Epithelial cell of proximal tubule (primary cell): ENCODE measurements around the gene SEMA3F. TPM values are rescaled to one million over a fixed set of nuclear protein-coding genes. Genes with fewer than 3 reads are reported as not detected.

ENCODE experiments used
- DNase-seq: peaks from one replicate; pipeline ENCODE4 v3.0.0-alpha.2; 2011; ENCODE audit warnings: low read depth
- H3K4me3 ChIP-seq: 2 replicates; pipeline ENCODE4 v1.5.1; 2011; ENCODE audit warnings: low read depth, mild to moderate bottlenecking, low read length
- CTCF ChIP-seq: conservative IDR thresholded peaks from 2 replicates; pipeline ENCODE4 v1.5.1; 2012; ENCODE audit warnings: low read depth, mild to moderate bottlenecking, low read length
- total RNA-seq: library from RNA; depleted of rRNA; stranded (reverse); fragments of >200 nt; gene quantifications from 2 replicates; pipeline ENCODE4 v1.2.3, GENCODE V29; 2015

SEMA3F gene
- total RNA-seq, 1 donor from 2014 or later, result 58.6 TPM

DNA sequence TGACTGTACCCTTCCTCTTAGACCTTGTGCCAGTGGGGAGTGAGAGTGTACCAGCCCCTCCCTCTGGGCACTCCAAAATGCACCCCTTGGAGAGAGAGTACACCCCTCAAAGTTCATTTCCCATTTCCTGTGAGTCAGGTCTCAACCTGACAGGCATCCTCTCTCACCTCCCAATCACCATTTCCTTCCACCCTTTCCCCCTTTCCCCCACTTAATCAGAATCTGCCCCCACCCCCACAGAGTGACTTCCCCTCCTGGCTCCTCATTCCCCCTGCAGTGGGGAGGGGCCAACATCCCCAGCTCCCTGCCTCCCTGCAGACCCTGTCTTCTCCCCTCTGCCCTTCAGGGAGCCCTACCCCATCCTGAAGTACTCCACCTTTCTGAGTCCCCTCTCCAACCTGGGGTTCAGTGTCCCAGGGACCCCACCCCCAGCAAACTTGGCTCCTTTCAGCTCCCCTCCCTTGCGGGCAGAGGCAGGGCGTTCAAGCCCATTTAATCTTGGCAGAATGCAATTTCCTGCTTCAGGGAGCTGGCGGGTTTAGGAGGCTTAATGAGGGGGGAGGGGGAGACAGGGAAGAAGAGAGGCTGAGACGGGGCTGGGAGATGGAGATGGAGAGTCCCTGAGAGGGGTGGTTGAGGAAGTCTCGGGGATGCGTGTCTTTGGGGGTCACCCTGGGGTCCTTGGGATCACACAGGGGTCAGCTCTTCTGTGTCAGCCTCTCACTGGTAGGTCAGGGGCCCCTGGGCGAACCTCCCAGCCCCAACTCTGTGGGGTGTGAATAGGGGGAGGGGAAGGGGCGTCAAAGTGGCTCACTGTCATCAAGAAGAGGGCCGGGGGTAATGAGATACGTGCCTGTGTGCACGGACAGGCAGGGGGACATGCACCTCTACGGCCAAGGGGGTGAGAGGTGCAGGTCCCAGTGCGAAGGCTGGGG lies 16.6 kb upstream of the SEMA3F start:
- no peak for DNase-seq
- no peak for TF ChIP-seq CTCF
- H3K4me3 ChIP-seq, result no peak overlapping the region

DNA sequence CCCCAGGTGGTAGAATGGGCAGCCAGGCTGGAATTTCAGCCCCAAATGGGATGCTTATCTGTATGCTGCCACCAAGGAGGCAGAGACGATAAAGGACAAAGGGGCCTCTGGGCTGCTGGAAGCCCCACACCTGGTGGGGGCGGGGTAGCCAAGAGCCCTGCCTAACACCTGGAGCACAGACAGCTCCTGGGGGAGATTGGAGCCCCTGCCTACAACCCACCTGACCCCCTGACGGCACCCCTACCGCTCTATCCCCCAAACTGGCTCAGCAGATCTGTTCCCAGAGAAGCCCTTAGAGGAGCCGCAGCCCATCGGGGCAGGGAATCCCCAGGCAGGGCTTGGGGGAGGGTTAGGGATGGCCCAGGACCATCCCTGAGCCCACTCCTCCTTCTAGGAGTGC lies 15.8 kb upstream of the SEMA3F start:
- no peak for TF ChIP-seq CTCF
- no peak for DNase-seq
- H3K4me3 ChIP-seq, result no peak overlapping the region

DNA sequence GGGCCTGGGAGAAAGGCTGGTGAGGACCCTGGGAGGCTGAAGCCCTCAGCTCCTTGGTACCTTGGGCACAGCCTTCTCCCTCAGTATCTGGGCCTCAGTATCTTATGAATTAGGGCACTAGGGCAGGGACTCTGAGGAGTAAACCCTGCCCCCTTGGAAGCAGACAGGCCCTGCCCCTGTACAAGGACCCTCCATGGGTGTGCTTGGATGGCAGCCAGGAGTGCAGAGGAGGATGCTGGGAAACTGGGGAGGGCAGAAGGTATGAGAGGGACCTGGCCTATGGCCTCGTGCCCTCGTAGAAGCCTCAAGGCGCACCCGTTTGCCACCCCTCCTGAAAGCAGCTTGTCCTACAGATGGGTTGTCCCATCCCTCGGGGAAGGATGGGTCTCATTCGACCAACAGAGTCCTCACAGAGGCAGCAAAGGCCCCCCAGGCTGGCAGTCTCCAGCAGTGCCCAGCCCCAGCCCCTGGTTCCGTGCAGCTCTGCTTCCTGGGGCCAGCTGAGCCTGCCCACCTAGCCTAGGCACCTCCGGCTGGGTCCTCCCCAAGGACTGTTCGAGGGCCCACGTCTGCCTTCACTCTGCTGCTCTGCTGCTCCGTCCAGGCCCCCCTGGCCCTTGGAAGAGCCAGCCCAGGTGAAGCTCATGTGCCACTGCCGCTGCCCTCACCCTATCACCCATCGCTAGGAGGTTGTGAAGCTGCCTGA lies 15.3 kb upstream of the SEMA3F start:
- DNase-seq, result no peak
- TF ChIP-seq CTCF, result no peak
- no peak overlapping the region for H3K4me3 ChIP-seq

DNA sequence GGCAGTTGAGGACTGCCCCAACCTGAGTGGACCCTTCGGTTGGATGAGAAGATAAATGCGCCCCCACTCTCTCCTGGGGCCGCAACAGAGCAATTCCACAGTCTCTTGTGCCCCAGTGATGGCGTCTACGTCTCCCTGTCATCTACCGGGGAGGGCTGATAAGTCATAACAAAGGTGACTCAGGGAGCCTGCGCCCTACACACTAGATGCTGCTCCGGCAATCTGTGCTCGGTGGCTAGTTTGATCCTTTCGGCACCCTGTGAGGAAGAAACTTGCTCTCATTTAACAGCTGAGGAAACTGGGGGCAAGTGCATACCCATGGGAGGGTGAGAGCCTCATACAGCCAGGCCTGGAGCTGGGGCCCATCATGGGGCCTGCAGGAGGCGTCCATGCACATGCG lies 14.1 kb upstream of the SEMA3F start:
- no peak overlapping the region for H3K4me3 ChIP-seq
- no peak for DNase-seq
- no peak for TF ChIP-seq CTCF

DNA sequence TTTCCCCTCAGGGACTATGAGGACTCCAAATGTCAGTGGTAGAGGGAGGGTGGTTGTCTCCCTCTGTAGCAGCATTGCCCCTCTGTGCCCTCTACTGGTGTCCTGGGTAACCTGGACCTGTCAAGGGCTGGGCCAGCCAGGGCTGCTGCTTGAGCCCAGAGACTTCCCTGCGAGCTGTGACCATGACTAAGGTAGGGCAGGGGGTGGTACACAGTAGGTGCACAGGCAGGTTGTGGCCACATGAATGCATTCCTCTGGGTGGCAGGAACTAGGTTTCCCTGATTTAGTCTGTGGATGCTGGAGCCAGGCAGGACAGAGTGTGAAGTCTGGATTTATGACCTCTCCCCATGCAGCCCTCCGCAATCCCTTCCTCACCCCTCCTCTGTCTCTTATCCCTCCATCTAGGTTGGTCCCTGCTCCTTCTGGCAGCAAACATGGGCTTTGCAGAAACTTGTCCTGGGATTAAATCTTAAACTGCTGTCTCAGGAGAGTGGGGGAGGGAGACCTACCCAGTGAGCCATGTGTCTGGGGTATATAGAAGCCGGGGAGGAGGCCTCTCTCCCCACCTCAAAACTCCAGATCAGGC lies 8.7 kb upstream of the SEMA3F start:
- DNase-seq, result no peak

GRCh38 chr3:50147016-50147415 lies 8.1 kb upstream of the SEMA3F start:
- TF ChIP-seq CTCF, result no peak
- H3K4me3 ChIP-seq, result no peak overlapping the region
- DNase-seq, result no peak

More for the DNA sequence above, 8.7 kb upstream of the SEMA3F start:
- H3K4me3 ChIP-seq, result no peak overlapping the region
- TF ChIP-seq CTCF, result peak; percentile 38
